HG02981 (cell line): ENCODE measurements around the gene A1CF.

ENCODE experiments used
- ATAC-seq: cut with Tn5 transposase; IDR thresholded peaks from one replicate; pipeline ENCODE4 v1.9.1; 2021; ENCODE audit warnings: mild to moderate bottlenecking, moderate library complexity; ENCODE audit not compliant: unreplicated experiment

A1CF gene

DNA sequence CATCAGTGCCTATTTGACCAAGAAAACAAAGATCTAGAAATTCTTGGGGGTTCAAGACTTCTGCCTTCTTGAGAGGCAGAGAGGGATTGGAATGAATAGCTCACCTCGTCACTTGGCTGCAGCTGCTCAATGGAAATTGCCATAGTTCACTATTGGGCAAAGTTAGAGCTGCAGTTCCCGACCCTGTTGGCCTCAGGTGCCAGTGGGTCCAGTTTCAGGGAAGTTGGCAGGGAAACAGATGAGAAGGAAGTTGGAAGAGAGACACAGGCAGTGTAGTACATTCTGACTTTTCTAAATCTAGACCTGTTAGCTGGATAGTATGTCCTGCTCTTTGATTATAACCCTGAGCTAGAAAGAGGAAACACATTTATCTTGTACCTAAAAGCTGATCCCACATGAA lies 19.1 kb downstream of the A1CF start:
- ATAC-seq, result no peak

DNA sequence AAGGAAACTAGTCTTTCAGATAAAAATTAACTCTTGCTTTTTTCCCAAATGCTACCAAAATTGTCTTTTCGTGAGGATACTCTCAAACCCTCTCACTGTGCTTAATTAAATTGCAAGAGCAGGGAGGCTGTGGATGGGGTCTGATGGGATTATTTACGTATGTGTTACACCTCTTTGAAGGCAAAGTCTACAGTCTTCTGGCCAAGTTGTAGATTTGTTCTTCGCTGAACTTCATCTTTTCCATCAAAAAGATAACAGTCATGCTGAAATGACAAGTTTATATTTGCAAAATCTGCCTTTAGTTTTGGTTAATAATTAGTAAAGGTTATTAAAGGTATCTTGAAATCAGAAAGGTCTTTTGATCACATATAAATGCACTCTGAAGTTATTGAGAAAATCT lies 22.7 kb downstream of the A1CF start:
- ATAC-seq, result no peak

DNA sequence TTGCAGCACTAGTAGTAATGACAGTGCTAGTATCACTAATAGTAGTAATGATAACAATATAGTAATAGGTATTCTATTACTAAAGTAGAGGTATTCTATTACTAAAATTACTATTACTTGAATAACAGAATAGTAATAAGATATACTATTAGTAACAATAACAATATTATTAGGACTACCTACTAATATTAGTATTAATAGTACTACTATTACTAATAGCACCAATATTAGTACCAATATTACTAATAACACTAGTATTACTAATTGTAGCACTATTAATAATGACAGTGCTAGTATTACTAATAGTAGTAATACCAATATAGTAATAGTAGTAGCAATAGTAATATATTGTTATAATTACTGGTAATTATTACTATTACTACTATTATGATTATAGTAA lies 24.1 kb downstream of the A1CF start:
- no peak for ATAC-seq

DNA sequence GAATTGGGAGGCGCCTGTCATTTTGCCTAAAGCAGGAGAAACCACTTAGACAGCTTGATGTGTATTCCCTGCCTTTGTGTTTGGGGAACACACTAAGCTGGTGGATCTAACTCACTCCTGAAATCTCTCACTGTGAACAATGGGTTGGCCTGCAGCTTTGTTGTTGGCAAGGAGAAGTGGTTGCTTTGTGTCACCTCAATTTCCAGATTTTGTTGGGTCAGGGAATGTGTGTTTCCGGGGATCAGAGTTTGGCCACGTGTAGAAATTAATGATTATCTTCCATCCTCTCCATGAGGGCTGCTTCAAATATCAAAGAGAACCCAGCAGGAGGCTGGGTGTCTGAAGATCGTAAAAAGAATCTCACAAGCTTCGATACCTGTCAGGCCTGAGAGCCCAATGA lies 27.8 kb downstream of the A1CF start:
- ATAC-seq, result no peak

DNA sequence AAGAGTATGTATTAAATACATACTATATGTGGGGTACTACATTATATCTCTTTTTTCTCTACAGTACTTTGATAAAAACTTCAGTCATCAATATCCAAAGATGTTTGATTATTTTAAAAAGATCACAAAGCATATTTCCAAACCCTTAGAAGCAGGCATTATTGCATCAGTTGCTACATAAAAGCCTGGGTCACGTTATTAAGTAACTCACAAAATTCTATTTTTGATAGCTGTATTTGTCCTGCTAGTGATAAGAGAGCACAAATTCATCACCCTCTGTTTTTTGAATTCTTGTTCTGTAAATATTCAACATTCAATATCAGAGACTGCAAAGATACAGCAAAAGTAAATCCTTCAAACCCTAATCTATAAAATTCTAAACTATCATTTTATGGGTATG lies 30.0 kb downstream of the A1CF start:
- ATAC-seq, result no peak

DNA sequence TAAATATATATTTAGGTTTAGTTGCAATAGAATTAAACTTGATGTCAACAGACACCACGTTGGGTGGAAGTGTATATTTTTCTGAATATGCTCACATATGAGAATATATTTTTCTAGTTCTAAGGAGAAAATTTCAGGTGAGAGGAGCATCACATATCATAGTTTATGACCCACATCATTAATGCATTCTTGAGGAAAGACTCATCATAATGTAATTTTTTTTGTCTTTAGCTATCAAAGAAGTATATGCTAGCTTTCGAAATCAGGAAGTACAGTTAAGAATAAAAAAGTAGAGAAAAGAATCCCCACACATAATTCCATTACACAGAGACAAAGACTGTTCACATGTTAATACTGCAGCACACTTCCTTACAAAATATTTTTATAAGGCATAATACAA lies 30.4 kb downstream of the A1CF start:
- ATAC-seq, result no peak

DNA sequence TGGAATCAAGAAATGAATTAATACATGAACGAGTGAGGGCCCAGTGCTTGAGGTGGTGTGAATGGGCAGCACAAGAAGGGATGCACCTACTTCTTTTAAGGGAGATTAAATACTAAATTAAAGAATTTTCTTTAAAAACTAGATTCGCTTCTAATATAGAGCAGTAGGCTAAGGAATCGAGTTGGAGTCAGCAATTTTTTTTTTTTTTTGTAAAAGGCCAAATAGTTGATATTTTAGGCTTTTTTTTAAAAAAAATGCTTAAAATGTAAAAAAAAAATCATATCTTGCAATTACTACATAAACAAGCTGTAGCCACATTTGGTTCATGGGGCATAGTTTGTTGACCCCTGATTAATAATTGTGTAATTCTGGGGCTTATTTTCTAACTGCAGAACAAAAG lies 31.9 kb downstream of the A1CF start:
- no peak for ATAC-seq

DNA sequence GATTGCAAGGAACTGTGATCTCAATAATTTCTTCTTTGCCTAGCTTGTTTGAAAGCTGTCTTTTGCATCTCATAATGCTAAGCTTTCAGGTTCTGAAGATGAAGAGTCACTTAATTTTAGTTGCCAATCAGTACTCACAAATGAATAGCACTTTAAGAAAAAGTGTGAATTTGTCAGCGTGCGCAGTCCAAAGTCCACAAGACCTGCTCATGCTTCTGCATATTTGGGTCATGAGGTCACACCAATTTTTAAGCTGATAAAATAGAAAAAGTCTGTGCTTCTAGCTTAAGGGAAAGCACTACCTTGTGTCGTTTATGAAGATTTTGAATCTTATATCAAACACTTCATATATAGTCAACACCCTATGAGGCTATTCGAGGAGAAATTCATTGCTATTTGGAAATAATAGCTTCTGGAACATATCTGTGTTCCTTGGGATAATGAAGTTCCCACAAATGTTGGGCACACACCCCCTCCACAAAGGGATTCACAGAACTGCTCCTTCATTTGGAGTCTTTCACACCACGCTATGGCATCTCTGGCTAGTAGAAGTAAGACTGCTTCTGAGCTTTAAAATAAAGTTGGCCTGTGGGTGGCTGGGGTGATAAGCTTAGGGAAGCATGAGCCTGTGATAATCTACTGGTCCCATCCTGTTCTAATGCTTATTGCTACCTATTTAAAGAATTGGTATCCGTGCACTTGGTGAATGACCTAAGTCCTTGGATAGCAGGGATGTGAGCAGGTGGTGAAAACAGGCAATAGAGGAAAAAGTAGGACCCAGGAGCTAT lies 33.3 kb downstream of the A1CF start:
- no peak for ATAC-seq

DNA sequence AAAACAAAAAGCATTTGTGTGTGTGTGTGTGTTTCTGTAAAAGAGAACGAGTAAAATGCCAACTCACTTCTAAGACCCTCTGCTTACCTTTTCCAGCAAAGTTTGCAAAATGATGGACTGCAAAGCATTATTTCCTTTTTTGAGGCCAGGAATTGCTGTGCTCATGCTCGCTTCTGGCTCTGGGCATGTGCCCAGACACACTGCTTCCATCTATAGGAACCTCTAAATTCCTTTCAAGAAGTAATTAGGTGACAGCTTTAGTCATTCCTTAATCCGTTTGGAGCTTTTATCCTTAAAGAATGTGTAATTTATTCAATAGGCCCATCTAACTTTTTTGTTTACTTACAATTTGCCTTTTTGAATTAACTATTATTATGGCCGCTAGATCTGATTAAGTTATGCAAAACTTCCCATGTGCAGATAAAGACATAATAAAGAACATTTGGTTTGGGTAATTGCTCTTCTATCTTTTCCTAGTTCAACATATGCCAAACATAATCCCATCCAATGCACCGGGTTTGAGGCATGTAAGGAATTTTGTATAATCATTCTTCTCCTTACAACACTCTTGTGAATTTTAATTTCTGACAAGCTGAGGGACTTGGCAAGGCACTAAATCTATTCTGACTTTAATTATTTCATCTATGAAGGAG lies 34.7 kb downstream of the A1CF start:
- ATAC-seq, result no peak

DNA sequence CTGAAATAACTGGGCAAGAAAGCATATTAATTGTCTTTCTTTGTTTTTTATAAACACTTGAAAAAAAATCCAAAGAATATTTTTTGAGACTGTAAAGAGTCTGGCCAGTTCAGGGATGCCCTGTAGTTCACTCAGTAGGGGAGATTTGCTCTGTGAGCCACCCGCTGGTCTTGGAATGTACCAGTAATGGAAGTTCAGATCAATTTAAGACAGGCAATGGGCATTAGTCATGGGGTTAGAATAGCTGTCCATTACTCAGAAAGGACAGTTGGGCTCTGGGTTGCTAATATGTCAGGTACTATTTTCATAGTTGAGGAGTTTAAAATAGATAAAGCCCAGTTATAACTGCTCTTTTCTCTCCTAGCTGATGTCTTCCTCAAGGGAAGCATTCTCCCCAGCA lies 38.7 kb downstream of the A1CF start:
- ATAC-seq, result no peak

DNA sequence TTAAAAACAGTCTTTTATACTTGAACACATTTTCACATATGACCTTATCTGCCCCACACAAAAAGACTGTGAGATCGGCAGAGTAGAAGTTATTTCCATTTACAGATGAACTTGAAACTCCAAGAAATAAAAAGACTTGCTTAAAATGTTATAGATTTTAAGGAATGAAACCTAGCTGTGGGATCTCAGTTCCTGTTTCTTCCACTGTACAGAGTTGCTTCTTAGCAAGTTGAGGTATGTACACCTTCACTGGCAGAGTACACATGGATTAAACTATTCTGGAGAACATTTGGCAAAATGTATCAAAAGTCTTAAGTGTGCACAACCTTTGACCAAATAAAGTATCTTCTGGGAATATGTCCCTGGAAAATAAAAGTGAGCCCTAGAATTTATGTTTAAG lies 48.3 kb downstream of the A1CF start:
- no peak for ATAC-seq

DNA sequence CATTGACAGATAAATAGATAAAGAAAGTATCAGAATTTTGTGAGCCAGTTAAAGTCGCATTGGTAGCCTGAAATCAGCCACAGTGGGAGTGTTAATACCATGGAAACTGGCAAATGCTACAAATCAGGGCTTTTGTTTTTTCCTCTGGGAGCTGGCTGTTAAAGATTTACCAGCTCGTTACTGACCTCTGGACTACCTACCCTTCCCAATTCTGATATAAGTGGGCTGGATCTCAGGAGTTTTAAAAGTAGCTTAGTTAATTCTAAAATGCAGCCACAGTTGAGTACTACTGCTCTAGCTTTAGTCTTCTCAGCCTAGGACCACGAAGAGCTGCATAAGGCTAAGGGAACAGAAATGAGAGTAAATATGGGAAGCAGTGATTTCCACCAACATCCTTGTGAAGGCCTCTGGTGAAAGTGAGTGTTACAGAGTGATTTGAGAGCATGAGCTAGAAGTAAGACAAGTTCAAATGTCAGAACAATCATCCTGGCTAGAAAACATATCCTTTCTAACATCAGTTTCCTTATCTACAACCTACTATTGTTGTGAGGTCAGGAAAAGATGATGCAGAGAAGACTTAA lies 53.2 kb downstream of the A1CF start:
- ATAC-seq, result no peak

DNA sequence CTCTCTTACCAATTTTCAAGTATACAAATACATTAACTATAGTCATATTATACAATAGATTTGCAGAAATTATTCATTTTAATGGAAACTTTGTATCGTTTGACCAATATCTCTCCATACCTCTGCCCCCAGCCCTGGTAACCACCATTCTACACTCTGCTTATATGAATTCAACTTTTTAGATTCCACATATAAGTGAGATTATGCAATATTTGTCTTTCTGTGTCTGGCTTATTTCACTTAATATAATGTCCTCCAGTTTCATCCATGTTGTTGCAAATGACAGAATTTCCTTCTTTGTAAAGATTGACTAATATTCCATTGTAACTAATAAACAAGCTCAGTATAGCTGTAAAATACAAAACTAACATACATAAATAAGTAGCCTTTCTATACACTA lies 55.4 kb downstream of the A1CF start:
- no peak for ATAC-seq

DNA sequence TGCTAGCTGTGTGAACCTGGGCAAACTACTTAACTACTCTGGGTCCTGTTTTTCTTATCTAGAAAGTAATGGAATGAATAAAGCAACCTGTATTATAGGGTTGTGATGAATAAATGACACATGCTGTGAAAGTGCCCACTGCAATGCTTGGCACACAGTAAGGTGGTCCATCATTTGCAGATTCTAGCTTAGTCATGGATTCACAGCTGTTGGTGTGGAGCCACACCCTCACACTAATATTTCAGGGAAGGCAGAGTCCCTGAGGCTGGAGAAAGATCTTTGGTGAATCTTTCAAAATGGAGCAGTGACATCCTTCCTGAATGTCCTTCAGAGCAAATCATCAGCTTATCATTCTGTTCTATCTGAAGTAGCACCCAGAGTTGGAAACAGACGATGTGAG lies 60.6 kb downstream of the A1CF start:
- ATAC-seq, result no peak

DNA sequence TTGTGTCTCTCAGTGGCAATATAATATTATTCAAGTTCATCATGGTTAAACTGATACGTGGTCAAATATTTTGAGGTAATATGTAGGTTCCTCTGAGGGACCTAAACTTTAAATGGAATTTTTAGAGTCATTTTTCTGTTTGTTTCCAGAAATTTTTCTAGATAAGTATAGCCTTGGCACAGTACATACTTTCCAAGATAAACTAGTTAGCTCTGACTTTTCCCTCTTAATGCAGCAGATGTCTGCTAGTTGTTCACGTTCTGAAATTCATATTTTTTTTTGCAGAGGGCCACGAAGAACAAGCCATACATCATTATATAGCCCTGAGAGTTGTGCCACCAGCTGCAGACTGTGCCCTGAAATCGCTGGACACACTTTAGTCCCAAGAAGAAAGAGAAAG lies 61.6 kb downstream of the A1CF start:
- no peak for ATAC-seq

DNA sequence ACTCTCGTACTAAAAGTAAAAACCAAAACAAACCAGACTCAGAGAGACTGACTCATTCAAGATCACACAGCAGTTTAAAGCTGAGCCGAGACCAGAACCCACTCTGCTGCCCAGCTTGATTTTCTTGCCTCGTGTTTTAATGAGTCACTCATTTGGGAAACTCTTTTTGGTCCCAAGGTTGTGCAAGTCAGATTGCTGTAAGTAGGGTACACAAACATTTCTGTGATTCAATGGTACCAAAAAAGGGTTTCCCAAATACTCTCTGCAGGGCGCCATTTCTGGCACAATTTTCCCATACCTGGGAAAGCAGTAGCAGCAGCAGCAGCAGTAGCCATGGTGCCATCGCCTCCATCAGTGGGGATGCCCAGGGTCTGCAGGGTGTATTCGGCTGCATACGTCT lies 75.8 kb downstream of the A1CF start:
- ATAC-seq, result no peak

DNA sequence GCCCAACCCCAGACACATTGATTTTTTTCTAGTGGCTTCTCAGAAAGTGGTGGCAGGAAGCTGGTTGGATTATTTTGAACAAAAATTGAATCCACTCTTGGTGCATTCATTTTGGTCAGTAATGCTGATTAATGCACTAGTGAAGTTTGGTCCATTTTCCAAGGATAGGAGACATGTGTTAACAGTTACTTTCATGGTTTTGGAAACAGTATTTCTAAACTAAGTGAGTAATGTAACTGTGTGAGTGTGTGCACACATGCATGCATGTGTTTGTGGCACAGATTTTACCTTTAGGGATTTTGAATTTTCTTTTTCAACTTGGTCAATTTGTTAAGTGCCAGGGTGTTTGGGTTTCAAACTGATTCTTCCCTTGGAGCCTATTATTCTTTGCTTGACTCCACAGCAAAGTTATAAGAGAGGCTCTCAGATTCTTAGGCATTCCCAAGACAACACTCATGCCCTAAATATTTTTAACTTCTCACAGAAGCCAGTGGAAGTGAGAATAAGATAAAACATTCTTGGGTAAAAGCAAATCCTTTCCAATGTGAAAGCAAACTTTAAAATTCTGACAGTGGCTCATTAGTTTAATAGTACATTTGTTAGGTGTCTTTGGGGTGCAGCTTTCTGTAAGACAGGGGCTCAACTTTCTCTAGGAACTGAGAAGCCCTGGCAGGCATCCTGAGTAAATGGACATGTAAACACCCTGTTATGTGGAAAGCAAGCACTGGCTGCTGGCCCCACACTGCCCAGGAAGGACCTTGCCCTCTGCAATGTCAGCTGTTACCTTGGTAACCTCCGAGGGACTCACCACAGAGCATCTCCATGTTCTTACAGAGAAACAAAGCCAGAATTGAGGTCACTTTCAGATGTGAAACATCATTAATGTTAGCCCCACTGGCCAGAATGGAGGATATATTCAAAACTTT lies 77.3 kb downstream of the A1CF start:
- ATAC-seq, result no peak

DNA sequence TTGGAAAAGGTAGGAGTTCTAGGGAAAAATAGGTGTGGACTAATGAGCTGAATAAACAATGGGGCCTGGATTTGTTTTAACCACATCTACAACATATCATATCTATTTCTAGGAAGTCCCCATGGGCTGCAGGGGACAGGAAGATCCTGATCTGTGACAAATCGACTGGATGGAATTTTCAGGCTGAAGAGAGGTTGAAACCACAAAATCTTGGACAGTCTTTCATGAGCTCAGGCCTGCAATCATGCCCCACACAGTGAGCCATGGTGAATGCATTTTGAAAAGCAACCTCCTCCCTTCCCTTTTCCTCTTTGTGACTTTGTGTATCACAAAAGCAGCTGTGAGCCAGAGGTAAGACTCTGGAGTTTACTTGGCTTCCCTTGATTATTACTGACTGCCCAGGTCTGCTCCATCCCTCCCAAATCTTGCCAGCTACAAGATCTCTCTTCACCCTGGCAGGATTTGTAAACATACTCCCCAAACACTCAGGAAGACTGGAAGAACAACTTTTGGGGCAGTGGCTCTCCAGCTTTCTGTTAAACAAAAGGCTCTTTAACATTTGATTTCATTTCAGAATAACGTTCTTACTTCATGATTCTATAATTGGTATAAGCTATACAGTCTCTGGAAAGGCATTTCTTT lies 79.3 kb downstream of the A1CF start:
- no peak for ATAC-seq

DNA sequence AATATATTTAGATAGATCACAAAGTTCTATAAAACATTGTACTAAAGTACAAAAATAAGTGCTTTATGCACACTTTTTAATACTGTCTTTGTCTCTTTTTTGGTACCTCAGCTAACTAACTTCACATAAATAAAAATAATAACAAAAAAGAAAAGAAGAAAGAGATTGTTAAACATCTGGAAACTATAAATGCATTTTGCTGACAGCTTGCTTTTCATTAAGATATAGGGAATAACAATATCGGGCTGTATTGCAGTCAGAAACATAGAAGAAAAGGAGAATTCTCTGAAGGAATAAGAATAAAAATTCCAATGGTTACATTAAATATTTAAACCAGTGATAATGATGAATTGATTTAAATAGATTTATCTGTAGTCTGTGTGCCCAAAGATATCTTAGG lies 85.8 kb downstream of the A1CF start:
- ATAC-seq, result no peak

DNA sequence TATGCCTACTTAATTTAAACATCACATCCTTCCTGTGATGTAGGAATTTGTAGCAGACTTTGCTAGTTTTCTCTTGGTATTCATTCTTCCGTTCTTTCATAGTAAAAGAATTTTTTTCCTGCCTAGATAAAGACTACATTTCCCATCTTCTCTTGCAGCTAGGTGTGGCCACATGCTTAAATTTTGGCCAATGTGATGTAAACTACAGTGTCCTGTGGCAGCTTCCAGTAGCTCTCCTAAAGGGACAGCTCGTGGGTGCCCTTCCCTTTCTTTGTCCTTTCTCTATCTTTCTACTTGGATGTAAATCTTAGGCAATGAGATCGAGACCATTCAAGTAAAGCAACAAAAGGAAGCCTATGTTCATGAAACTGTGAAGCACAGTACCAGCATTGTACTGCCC lies 87.1 kb downstream of the A1CF start:
- ATAC-seq, result no peak

DNA sequence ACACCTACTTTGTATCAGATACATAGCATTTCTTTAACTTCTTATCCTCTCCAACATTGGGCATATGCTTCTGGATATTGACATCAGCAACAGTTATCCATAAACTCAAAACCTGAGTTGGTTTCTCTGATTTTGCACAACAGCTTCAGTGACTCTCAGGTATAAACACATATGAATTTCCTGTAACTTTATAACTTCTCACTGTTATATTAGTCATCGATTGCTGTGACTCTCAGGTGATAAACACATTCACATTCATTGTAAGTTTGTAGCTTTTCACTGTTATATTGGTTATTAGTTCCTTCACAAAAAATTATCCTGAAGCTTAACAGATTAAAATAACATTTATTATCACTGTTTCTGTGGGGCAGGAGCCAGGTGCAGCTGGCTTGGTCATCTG lies 88.7 kb downstream of the A1CF start:
- no peak for ATAC-seq
